Glutamatergic neuron (in vitro differentiated cells): ENCODE measurements around the gene CCDC138. TPM values are rescaled to one million over a fixed set of nuclear protein-coding genes. Genes with fewer than 3 reads are reported as not detected.

Source experiments
- DNase-seq: peaks from one replicate; pipeline ENCODE4 v3.0.0; 2022
- H3K27ac Mint-ChIP-seq: one replicate; pipeline ENCODE4 v1.8.0; 2020; ENCODE audit warnings: mild to moderate bottlenecking, mixed read lengths, inconsistent platforms; ENCODE audit not compliant: unreplicated experiment
- H3K27me3 Mint-ChIP-seq: one replicate; pipeline ENCODE4 v1.8.0; 2020; ENCODE audit warnings: mild to moderate bottlenecking, moderate library complexity, mixed read lengths, inconsistent platforms; ENCODE audit not compliant: unreplicated experiment
- H3K36me3 Mint-ChIP-seq: one replicate; pipeline ENCODE4 v1.8.0; 2020; ENCODE audit warnings: mild to moderate bottlenecking, mixed read lengths, inconsistent platforms; ENCODE audit not compliant: unreplicated experiment
- H3K4me1 Mint-ChIP-seq: one replicate; pipeline ENCODE4 v1.8.0; 2020; ENCODE audit warnings: mild to moderate bottlenecking, low read depth, mixed read lengths, inconsistent platforms; ENCODE audit not compliant: unreplicated experiment
- H3K4me3 Mint-ChIP-seq: one replicate; pipeline ENCODE4 v1.8.0; 2020; ENCODE audit warnings: mild to moderate bottlenecking, mixed read lengths, inconsistent platforms; ENCODE audit not compliant: unreplicated experiment
- H3K9me3 Mint-ChIP-seq: one replicate; pipeline ENCODE4 v1.8.0; 2020; ENCODE audit warnings: mild to moderate bottlenecking, moderate library complexity, mixed read lengths, inconsistent platforms; ENCODE audit not compliant: unreplicated experiment
- CTCF ChIP-seq: fragments of 200-600 bp; sonication (generic); IDR thresholded peaks from one replicate; pipeline ENCODE4 v1.5.0; 2021; ENCODE audit not compliant: partially characterized antibody, unreplicated experiment
- total RNA-seq: library from RNA; stranded (reverse); fragmentation: NEBNext Ultra II Directional; extraction: Animal tissue kit (Norgen Biotek cat#: 25700); gene quantifications from one replicate; pipeline ENCODE4 v1.2.1, GENCODE V29; 2021; ENCODE audit not compliant: unreplicated experiment

The CCDC138 gene
- total RNA-seq, 1 donor from 2014 or later: 12.0 TPM

GRCh38 chr2:108820482-108820881, 33.9 kb downstream of the CCDC138 start:
- peaks cover 5% of the 10 kb centered on the region for H3K9me3 Mint-ChIP-seq
- H3K4me1 Mint-ChIP-seq: no peaks in the 10 kb centered on the region
- no peak for DNase-seq
- H3K4me3 Mint-ChIP-seq: no peak overlapping the region
- H3K27ac Mint-ChIP-seq: no peak overlapping the region
- TF ChIP-seq CTCF: no peak
- H3K27me3 Mint-ChIP-seq: no peaks in the 10 kb centered on the region
- peaks cover 18% of the 10 kb centered on the region for H3K36me3 Mint-ChIP-seq

- Mint-ChIP-seq H3K4me1 (no peaks in the 10 kb centered on the region), H3K27me3 (no peaks in the 10 kb centered on the region), H3K36me3 (peaks cover 18% of the 10 kb centered on the region), H3K4me3 (no peak overlapping the region), H3K9me3 (peaks cover 5% of the 10 kb centered on the region), H3K27ac (no peak overlapping the region)
- no peak for TF ChIP-seq CTCF
- no peak for DNase-seq
These were observed 36.7 kb downstream of the CCDC138 start for GRCh38 chr2:108823286-108823685.

- Mint-ChIP-seq H3K9me3 (peaks cover 5% of the 10 kb centered on the region), H3K36me3 (peaks cover 10% of the 10 kb centered on the region), H3K27me3 (no peaks in the 10 kb centered on the region), H3K4me3 (no peak overlapping the region), H3K27ac (no peak overlapping the region), H3K4me1 (no peaks in the 10 kb centered on the region)
- no peak for DNase-seq
- no peak for TF ChIP-seq CTCF
These were observed 37.9 kb downstream of the CCDC138 start for GRCh38 chr2:108824316-108825070.

- no peaks in the 10 kb centered on the region for H3K27me3 Mint-ChIP-seq
- no peak overlapping the region for H3K4me3 Mint-ChIP-seq
- no peak for DNase-seq
- H3K27ac Mint-ChIP-seq: no peak overlapping the region
- no peaks in the 10 kb centered on the region for H3K4me1 Mint-ChIP-seq
- peaks cover 3% of the 10 kb centered on the region for H3K9me3 Mint-ChIP-seq
- TF ChIP-seq CTCF: no peak
- H3K36me3 Mint-ChIP-seq: peaks cover 2% of the 10 kb centered on the region
These were observed 38.7 kb downstream of the CCDC138 start for GRCh38 chr2:108825254-108825653.

GRCh38 chr2:108825736-108826135, 39.2 kb downstream of the CCDC138 start:
- Mint-ChIP-seq H3K9me3 (peaks cover 2% of the 10 kb centered on the region), H3K4me3 (no peak overlapping the region), H3K36me3 (no peaks in the 10 kb centered on the region), H3K27ac (no peak overlapping the region), H3K27me3 (no peaks in the 10 kb centered on the region), H3K4me1 (no peaks in the 10 kb centered on the region)
- DNase-seq: no peak
- TF ChIP-seq CTCF: no peak
